ENCODE results near the gene CHTF18.
"Not testable (repeated sequence)": the region's sequence is repeated elsewhere in the genome, so short reads cannot be mapped to it uniquely, and the experiment has no call there.

The CHTF18 gene

GRCh38 chr16:832652-833336 lies 44.4 kb downstream of the CHTF18 start:
- no peak for DNase-seq

- DNase-seq: no peak
Observed at GRCh38 chr16:833411-833810, 45.0 kb downstream of the CHTF18 start.

- DNase-seq: no peak
Observed at GRCh38 chr16:835373-835772, 47.0 kb downstream of the CHTF18 start.

- no peak for DNase-seq
Observed at GRCh38 chr16:836221-836620, 47.8 kb downstream of the CHTF18 start.

- not testable (repeated sequence) for DNase-seq
Observed at GRCh38 chr16:836822-837221, 48.4 kb downstream of the CHTF18 start.

GRCh38 chr16:838741-839140 lies 50.3 kb downstream of the CHTF18 start:
- no peak for DNase-seq

GRCh38 chr16:839643-840408 lies 51.4 kb downstream of the CHTF18 start:
- DNase-seq: no peak

GRCh38 chr16:840561-841454 lies 52.4 kb downstream of the CHTF18 start:
- DNase-seq: no peak

- DNase-seq: no peak
Observed at GRCh38 chr16:841455-842060, 53.1 kb downstream of the CHTF18 start.

GRCh38 chr16:842061-842476 lies 53.6 kb downstream of the CHTF18 start:
- DNase-seq: no peak

- no peak for DNase-seq
Observed at GRCh38 chr16:842711-843560, 54.5 kb downstream of the CHTF18 start.

- no peak for DNase-seq
Observed at GRCh38 chr16:843771-844170, 55.4 kb downstream of the CHTF18 start.

GRCh38 chr16:844638-845350 lies 56.4 kb downstream of the CHTF18 start:
- no peak for DNase-seq

GRCh38 chr16:845351-845745 lies 56.9 kb downstream of the CHTF18 start:
- DNase-seq: no peak

GRCh38 chr16:847151-847550 lies 58.7 kb downstream of the CHTF18 start:
- DNase-seq: no peak
